Mucosa of descending colon (tissue), 3 donors: Measurements from ENCODE around the gene INS. TPM values are rescaled to one million over a fixed set of nuclear protein-coding genes. Genes with fewer than 3 reads are reported as not detected.

Experiments
- ATAC-seq: fragments of 200-7000 bp; cut with Tn5 transposase; one replicate; pipeline ENCODE4 v1.9.1; 2020; ENCODE audit warnings: mild to moderate bottlenecking, moderate library complexity
- DNase-seq, 3 donors: peaks; one replicate each; pipeline ENCODE4 v3.0.0-alpha.2; 2020
- H3K36me3 ChIP-seq: fragments of 200-600 bp; one replicate; pipeline ENCODE4 v1.8.0; 2021; ENCODE audit warnings: low read depth, mild to moderate bottlenecking
- H3K4me1 ChIP-seq: fragments of 200-600 bp; one replicate; pipeline ENCODE4 v1.8.0; 2021; ENCODE audit warnings: low read depth, mild to moderate bottlenecking
- H3K4me3 ChIP-seq: fragments of 200-600 bp; one replicate; pipeline ENCODE4 v1.8.0; 2021; ENCODE audit warnings: mild to moderate bottlenecking
- H3K9me3 ChIP-seq: fragments of 200-600 bp; one replicate; pipeline ENCODE4 v1.8.0; 2021; ENCODE audit warnings: mild to moderate bottlenecking
- CTCF ChIP-seq: fragments of 200-600 bp; IDR thresholded peaks from one replicate; pipeline ENCODE4 v1.8.0; 2022; ENCODE audit warnings: antibody characterized with exemption, mild to moderate bottlenecking
- intact Hi-C, 2 donors: fragments of 100-400 bp; cut with DNase I in 1 of 2; cut with micrococcal nuclease in 1 of 2; formaldehyde crosslinking; loops; one replicate each; pipeline versions ENCODE4 v1.11.0 to v1.11.1; 2022; cut with DNase I, micrococcal nuclease
- total RNA-seq, 3 donors: library from RNA; stranded (reverse); fragmentation: NEBNext Ultra II Directional in 2 of 3; extraction: Animal tissue kit (Norgen Biotek cat#: 25700) in 2 of 3; gene quantifications; one replicate each; pipeline versions ENCODE4 v1.2.1 to v1.2.4, GENCODE V29; 2021 to 2023
- donor health status: DM: no; HTN: no; CAD: no; lungs with moderate emphysema.
- donor health status: DM: no; HTN: no; CAD: no.
- donor health status: DM: no; HTN: yes; CAD: no.

The INS gene
- total RNA-seq, 3 donors from 2014 or later: not detected

DNA sequence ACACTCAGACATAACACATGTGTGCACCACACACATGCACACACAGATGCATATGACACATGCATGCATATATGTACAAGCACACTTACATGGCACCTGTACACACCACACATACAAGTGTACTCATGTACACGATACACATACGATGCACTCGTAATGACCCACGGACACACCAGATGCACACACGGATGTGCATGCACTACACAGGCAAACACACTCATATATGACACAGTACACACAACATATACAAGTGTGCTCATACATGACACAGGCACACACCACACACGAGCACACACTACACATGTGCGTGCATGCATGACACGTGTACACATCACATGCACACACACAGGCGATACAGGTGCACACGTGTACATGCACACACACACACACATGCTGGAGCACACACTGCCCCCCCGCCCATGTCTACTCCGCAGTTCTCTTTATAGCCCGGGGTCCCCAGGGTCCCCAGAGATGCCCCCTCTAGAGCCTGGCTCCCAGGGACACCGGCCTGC is 15.4 kb upstream of the INS start:
- H3K9me3 ChIP-seq: no peaks in the 10 kb centered on the region
- ATAC-seq (no peak), DNase-seq (no peak)
- H3K4me1 ChIP-seq: no peaks in the 10 kb centered on the region
- TF ChIP-seq CTCF: no peak
- no peak overlapping the region for H3K4me3 ChIP-seq
- intact Hi-C loops: no loop called here
- no peaks in the 10 kb centered on the region for H3K36me3 ChIP-seq

GRCh38 chr11:2175659-2176058 is 14.7 kb upstream of the INS start:
- no peak for TF ChIP-seq CTCF
- no peak overlapping the region for H3K4me3 ChIP-seq
- no peaks in the 10 kb centered on the region for H3K4me1 ChIP-seq
- H3K9me3 ChIP-seq: no peaks in the 10 kb centered on the region
- H3K36me3 ChIP-seq: no peaks in the 10 kb centered on the region
- ATAC-seq: no peak
- intact Hi-C loops: no loop called here
- DNase-seq: no peak

GRCh38 chr11:2174361-2174760 is 13.4 kb upstream of the INS start:
- Histone ChIP-seq H3K36me3 (no peaks in the 10 kb centered on the region), H3K4me3 (no peak overlapping the region), H3K9me3 (no peaks in the 10 kb centered on the region), H3K4me1 (no peaks in the 10 kb centered on the region)
- DNase-seq: no peak
- intact Hi-C loops: no loop called here
- ATAC-seq: no peak
- no peak for TF ChIP-seq CTCF

DNA sequence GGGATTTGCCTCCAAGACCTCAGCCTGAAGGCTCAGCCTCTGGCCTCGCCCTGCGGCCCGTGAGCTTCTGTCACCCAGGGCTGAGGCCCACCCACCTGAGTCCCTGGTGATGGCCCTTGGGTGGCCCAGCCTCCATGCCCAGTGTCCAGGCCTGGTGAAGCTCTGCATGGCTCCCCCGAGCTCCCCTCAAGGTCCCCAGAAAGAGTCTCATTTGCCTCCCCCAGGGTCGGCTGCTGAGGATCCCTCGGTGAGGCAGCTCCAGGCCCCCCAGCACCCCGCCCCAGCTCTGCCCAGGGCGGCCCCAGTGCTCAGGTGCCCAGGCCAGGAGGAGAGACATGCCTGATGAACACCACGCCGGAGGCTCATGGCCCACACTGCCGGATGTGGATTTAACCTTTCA is 12.8 kb upstream of the INS start:
- H3K36me3 ChIP-seq: no peaks in the 10 kb centered on the region
- intact Hi-C loops: no loop called here
- no peaks in the 10 kb centered on the region for H3K9me3 ChIP-seq
- no peaks in the 10 kb centered on the region for H3K4me1 ChIP-seq
- no peak for TF ChIP-seq CTCF
- H3K4me3 ChIP-seq: no peak overlapping the region
- no peak for ATAC-seq
- no peak for DNase-seq

GRCh38 chr11:2173150-2173693 is 12.2 kb upstream of the INS start:
- DNase-seq: no peak
- no peaks in the 10 kb centered on the region for H3K36me3 ChIP-seq
- TF ChIP-seq CTCF: no peak
- no peaks in the 10 kb centered on the region for H3K9me3 ChIP-seq
- no peak overlapping the region for H3K4me3 ChIP-seq
- intact Hi-C loops: no loop called here
- ATAC-seq: no peak
- no peaks in the 10 kb centered on the region for H3K4me1 ChIP-seq

- no peak for DNase-seq
- TF ChIP-seq CTCF: no peak
- ATAC-seq: no peak
Measured at GRCh38 chr11:2172676-2173075, 11.7 kb upstream of the INS start.

More at GRCh38 chr11:2172676-2173075, 11.7 kb upstream of the INS start:
- Histone ChIP-seq H3K9me3 (no peaks in the 10 kb centered on the region), H3K4me1 (no peaks in the 10 kb centered on the region), H3K36me3 (no peaks in the 10 kb centered on the region), H3K4me3 (no peak overlapping the region)
- intact Hi-C loops: no loop called here
